ENCODE data around the gene MYH14. TPM values are rescaled to one million over a fixed set of nuclear protein-coding genes. Genes with fewer than 3 reads are reported as not detected.

Gene MYH14
- total RNA-seq, 1 donor from 2014 or later = 146 TPM

DNA sequence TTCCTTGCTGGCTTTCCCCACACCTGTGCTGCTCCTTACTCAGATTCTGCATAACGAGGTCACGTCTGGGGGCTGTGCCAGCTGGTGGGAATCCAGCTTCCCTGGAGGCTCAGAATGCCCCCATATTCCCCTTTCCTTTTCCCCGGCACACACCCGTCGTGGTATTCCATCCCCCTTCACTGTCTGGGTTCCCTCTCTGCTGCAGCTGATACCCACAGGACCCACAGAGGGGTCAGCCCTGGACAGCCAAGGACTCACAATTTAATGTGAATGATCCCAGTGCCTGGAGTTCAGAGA, 4.2 kb upstream of the MYH14 start:
- DNase-seq (no peak), ATAC-seq (no peak)
- H3K9me3 ChIP-seq = no peaks in the 10 kb centered on the region
- TF ChIP-seq, protein P1, sequence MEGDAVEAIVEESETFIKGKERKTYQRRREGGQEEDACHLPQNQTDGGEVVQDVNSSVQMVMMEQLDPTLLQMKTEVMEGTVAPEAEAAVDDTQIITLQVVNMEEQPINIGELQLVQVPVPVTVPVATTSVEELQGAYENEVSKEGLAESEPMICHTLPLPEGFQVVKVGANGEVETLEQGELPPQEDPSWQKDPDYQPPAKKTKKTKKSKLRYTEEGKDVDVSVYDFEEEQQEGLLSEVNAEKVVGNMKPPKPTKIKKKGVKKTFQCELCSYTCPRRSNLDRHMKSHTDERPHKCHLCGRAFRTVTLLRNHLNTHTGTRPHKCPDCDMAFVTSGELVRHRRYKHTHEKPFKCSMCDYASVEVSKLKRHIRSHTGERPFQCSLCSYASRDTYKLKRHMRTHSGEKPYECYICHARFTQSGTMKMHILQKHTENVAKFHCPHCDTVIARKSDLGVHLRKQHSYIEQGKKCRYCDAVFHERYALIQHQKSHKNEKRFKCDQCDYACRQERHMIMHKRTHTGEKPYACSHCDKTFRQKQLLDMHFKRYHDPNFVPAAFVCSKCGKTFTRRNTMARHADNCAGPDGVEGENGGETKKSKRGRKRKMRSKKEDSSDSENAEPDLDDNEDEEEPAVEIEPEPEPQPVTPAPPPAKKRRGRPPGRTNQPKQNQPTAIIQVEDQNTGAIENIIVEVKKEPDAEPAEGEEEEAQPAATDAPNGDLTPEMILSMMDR (IDR thresholded peaks at IDR 0.05) = no peak
- peaks cover 22% of the 10 kb centered on the region for H3K27me3 ChIP-seq
- H3K27ac ChIP-seq = no peak overlapping the region
- H3K4me3 ChIP-seq = no peak overlapping the region
- intact Hi-C loops (cut with DNase I) = no loop called here
- no peaks in the 10 kb centered on the region for H3K36me3 ChIP-seq
- peaks cover 19% of the 10 kb centered on the region for H3K4me1 ChIP-seq

DNA sequence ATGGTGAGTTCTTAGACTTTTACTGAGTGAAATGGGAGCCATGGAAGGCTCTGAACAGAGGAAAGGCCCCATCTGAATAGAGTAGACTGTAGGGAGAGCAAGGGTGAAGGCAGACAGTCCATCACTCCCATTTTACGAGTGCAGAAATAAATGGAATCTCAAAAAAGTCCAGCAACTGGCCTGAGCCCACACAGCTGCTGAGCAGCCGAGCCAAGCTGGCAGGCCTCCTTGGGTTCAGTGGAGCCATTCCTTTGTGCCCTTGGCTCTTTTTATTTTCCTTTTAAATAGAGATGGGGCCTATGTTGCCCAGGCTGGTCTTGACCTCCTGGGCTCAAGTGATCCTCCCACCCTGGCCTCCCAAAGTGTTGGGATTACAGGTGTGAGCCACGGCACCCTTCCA, 1.0 kb upstream of the MYH14 start:
- ATAC-seq (no peak), DNase-seq (no peak)
- H3K4me1 ChIP-seq = peaks cover 23% of the 10 kb centered on the region
- intact Hi-C loops (cut with DNase I) = no loop called here
- H3K9me3 ChIP-seq = no peaks in the 10 kb centered on the region
- H3K27ac ChIP-seq = no peak overlapping the region
- no peaks in the 10 kb centered on the region for H3K36me3 ChIP-seq
- H3K27me3 ChIP-seq = peaks cover 33% of the 10 kb centered on the region
- TF ChIP-seq, protein P1 (IDR thresholded peaks at IDR 0.05) = no peak
- no peak overlapping the region for H3K4me3 ChIP-seq

DNA sequence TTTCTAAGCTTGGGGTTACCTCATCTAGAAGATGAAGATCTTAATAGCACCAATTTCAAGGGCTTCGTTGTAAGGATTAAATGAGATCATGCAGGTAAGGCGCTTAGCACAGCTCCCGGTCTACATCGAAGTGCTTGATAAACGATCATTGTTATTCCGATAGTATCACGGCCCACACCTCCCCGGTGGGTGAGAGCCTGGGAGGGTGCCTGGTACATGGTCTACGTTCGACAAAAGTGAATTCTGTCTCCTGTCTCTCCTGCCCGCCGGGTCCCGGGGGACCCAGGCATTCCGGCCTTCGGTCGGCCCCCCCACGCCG, 501 bp upstream of the MYH14 start:
- H3K36me3 ChIP-seq = no peaks in the 10 kb centered on the region
- ATAC-seq (no peak), DNase-seq (no peak)
- no peaks in the 10 kb centered on the region for H3K9me3 ChIP-seq
- intact Hi-C loops (cut with DNase I) = no loop called here
- H3K27me3 ChIP-seq = peaks cover 33% of the 10 kb centered on the region
- TF ChIP-seq, protein P1 (IDR thresholded peaks at IDR 0.05) = no peak
- H3K4me3 ChIP-seq = peak overlapping the region; percentile 58
- H3K4me1 ChIP-seq = peaks cover 23% of the 10 kb centered on the region
- no peak overlapping the region for H3K27ac ChIP-seq

DNA sequence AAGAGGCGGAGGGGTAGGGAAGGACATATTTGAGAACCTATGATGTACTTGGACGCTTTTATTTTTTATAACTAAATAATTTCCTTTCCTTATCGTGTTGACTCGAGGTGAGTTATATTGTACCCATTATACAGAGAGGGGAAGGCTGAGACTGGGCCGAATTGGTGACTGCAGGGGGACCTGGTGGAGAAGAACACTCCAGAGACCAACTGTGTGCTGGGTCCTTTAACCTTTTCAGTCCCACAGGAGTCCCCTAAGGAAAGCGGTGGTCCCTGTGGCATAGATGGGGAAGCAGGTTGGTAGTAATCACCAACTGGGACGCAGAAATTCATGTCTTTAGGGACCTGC, 633 bp downstream of the MYH14 start:
- ATAC-seq (no peak), DNase-seq (no peak)
- H3K27ac ChIP-seq = peak overlapping the region; percentile 51
- H3K4me3 ChIP-seq = peak overlapping the region; percentile 58
- no peaks in the 10 kb centered on the region for H3K36me3 ChIP-seq
- TF ChIP-seq, protein P1 (IDR thresholded peaks at IDR 0.05) = no peak
- peaks cover 14% of the 10 kb centered on the region for H3K4me1 ChIP-seq
- H3K27me3 ChIP-seq = peaks cover 33% of the 10 kb centered on the region
- no peaks in the 10 kb centered on the region for H3K9me3 ChIP-seq
- intact Hi-C loops (cut with DNase I) = no loop called here

DNA sequence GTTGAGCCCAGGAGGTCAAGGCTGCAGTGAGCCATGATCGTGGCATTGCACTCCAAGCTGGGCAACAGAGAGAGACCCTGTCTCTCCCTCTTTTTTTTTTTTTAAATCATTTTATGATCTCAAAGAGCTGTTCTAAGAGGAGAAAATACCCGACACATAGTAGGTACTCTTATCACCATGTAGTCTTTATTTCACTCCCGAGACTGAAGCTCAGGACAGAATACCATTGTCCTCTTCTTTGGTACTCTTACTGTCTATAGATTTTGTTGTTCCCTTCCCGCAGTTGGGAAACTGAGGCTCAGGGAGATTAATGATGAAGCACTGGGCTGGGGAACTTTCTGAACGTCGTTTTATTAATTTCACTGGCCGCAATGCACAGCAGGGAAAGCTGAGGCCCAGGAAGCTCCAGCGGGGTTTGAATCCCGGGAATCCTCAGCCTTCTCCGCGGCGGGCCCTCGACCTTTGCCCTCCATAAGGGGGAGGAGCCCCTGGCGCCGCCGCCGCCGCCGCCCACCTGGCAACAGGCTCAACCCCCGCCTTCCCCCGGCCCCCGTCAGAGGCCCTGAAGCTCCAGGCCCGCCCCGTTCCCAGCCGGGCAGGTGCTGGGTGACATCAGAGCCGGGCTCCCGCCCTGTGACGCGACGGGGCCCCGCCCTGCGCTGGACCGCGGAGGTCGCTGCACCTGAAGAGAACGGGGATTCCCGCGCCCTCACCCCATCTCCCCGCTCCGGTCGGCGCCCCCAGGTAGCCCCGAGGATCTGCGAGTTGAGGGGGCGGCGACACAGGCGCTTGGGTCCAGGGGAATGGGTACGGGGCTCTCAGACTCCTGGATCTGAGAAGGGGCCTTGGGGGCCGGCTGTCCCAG, 1.6 kb downstream of the MYH14 start:
- intact Hi-C loops (cut with DNase I) = no loop called here
- Histone ChIP-seq H3K27me3 (peaks cover 33% of the 10 kb centered on the region), H3K4me3 (peak overlapping the region; percentile 37), H3K27ac (peak overlapping the region; percentile 83), H3K9me3 (no peaks in the 10 kb centered on the region), H3K36me3 (no peaks in the 10 kb centered on the region), H3K4me1 (peaks cover 10% of the 10 kb centered on the region)
- ATAC-seq = peak; percentile 88
- peak; percentile 95 for DNase-seq
- TF ChIP-seq, protein P1 (IDR thresholded peaks at IDR 0.05) = no peak

Data from upper lobe of right lung (tissue), 1 donor.